ENCODE data around the gene IGHMBP2.
"Not testable (repeated sequence)": the region's sequence is repeated elsewhere in the genome, so short reads cannot be mapped to it uniquely, and the experiment has no call there.

Gene IGHMBP2

DNA sequence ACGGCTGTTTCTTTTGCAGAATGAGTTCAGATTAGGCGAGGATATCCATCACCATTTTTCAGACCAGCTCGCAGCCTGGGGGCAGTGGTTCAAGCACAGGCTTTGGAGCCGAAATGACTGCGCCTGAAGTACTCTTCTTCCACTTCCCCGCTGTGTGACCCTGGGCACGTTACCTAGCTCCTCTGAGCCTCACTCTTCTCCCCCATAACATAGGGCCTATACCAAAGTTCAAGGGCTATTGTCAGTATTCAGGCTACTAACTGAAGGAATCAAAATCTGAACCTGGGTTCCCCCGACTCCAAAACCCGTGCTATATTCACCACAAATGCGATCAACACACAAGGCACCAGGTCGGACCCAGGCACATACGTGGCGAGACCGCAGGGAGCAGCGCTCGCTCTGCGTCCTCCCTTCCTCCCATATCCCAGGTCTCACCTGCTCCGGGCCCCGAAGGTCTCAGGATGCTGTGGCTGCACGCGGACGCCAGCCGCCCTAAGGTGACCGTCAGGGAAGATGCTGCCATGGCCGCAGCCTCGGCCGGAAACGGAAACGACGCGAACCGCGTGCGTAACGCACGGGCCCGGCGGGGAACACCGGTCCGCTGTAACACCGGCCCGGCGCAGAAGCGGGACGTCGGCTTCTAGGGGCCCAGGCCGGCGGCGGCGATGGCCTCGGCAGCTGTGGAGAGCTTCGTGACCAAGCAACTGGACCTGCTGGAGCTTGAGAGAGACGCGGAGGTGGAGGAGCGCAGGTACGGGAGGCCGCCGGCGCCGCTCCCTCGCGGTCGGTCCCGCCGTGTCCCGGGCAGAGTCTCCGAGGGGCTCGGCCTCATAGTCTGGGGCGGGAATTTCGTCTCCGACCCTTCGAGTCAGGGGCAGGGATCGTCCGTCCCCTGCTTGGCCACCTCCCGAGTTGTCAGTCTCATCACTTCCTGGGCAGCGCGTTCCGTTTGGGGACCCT is at the start of gene IGHMBP2, which contains the start of gene MRPL21:
Gene IGHMBP2 (plus strand): TSS at position 604 of the 960 bp plus-strand sequence. CDS start 62 bp downstream, at position 666.
Gene MRPL21 (minus strand): TSS at position 545 of the 960 bp plus-strand sequence. CDS start 22 bp downstream, at position 523.
- peak; percentile 78 for DNase-seq (ENCODE audit: low spot score)

DNA sequence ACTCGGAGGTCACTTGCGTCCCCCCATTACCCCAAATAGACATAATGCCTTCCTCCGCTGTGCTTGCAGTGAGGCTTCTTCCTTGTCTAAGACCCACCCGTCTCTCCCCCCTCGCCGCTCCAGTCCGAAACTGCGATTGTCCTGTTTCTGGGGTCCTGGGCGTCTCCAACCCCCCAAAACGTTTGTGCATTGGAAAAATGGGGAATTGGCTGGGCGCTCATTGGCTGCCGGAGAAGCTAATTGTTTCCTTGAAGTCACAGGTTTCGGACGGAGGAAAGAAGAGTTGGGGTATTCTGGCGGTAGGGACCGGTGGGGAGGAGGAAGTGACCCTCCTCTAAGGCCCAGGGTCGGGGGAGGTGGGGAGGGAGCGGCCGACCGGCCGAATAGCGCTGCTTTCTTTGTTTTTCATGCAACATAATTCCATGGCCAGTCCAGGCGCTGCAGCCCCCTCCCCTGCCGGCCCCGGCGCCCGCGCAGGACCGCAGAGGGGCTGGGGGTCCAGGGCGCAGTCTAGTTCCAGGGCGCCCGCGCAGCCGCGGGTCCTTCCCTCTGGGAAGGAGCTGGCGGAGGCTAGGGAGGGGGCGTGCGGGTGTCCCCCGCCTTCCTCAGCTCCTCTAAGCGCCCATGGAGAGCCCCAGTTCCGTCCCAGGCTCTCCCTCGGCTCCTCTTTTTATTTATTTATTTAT is 49.3 kb upstream of the IGHMBP2 start:
- DNase-seq (ENCODE audit: low spot score) = no peak

DNA sequence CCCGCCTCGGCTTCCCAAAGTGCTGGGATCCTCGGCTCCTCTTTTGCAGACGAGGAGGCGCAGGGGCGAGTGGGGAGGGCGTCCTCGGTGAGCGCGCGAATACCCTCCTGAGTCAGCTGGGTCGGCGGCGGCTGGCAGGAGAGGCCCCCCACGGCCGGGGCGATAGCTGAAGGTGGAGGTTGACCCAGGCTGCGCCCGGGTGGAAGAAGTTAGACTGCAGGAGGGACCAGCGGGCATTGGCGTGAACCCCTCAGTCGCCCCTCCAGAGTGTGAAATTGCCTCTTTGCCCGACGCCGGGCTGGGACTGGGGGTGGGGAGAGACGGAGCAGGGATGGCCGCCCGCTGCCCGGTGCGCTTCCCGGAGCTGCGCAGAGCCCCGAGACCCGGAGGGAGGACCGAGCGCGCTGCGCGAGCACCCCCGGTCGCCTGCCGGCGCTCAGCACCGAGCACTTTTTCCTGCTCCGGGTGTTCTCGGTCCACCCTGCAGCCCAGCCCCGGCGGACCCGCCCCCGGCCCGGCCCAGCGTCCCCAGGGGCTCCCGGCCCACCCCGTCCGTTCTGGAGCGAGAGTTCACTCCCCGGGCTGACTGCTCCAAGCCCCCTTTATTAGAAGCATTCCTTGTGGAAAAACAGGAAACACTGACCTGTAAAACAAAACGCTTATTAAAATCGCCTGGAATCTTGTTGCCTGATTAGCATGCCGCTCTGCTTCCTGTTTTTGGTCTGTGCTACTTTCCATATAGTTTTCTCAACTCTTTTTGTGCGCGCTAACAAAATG is 48.3 kb upstream of the IGHMBP2 start:
- DNase-seq (ENCODE audit: low spot score) = no peak

DNA sequence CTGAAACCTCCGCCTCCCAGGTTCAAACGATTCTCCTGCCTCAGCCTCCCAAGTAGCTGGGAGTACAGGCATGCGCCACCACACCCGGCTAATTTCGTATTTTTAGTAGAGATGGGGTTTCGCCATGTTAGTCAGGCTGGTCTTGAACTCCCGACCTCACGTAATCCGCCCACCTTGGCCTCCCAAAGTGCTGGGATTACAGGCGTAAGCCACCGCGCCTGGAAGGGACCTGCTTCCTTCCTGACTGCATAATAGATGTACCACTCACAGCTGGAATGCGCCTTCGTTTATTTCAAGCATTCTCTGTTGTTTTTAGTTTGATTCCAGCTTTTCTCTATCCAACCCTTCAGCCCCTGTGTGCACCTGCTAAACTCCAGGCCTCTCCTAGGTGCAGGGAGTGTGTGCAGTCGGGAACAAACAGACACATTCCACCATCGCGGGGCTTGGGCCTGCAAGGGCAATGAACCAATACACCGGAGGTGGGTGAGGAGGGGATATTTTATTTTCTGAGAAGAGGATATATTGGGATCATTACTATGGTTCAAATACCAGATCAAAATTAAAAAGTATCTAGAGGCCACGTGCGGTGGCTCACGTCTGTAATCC is 47.2 kb upstream of the IGHMBP2 start:
- DNase-seq (ENCODE audit: low spot score) = not testable (repeated sequence)

DNA sequence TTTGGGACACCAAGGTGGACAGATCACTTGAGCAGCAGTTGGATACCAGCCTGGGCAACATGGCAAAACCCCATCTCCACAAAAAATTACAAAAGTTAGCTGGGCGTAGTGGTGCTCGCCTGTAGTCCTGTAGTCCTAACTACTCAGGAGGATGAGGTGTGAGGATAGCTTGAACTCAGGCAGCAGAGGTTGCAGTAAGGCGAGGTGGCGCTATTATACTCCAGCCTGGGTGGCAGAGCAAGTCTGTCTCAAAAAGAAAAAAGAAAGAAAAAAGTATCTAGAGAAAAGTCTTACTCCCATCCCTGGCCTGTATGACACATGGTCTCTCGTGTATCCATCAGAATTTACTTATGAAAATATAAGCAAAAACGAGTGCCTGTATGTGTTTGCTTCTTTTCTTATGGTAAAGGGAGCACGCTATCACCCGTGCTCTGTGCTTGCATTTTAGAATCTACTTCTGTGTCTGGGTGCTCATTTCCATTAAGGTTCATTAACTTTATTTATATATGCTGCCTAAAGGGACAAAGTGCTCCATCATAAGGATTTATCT is 46.6 kb upstream of the IGHMBP2 start:
- DNase-seq (ENCODE audit: low spot score) = no peak

DNA sequence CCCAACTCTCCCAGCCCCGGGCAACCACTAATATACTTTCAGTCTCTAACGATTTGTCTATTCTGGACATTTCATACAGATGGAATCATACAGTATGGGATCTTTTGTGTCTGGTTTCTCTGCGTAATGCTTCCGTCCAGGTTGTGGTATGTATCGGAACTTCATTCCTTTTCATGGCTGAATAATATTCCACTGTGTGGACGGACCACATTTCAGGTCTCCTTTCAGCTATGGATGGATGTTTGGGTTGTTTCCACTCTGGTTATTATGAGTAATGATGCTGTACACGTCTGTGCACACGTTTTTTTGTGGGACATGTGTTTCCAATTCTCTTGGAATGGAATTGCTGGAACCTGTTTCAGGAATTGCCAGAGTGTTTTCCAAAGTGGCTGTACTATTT is 44.6 kb upstream of the IGHMBP2 start:
- DNase-seq (ENCODE audit: low spot score) = no peak

DNA sequence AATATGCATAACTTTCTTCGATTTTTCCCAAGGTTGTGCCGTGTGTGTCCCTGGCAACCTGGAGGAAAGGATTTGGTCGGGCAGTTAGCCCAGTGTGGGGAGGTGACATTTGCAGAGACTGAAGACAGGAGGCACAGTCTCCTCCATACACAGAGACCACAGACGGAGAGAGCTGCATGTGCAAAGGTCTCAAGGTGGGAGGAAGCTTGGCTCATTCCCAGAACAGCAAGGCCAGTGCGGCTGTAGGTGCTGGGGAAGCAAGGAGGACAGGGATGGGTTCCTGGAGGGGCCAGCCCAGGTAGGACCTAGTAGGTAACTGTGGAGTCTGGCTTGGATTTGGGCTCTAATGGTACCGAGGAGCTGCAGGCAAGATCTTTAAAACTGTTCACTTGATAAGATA is 41.3 kb upstream of the IGHMBP2 start:
- no peak for DNase-seq (ENCODE audit: low spot score)

DNA sequence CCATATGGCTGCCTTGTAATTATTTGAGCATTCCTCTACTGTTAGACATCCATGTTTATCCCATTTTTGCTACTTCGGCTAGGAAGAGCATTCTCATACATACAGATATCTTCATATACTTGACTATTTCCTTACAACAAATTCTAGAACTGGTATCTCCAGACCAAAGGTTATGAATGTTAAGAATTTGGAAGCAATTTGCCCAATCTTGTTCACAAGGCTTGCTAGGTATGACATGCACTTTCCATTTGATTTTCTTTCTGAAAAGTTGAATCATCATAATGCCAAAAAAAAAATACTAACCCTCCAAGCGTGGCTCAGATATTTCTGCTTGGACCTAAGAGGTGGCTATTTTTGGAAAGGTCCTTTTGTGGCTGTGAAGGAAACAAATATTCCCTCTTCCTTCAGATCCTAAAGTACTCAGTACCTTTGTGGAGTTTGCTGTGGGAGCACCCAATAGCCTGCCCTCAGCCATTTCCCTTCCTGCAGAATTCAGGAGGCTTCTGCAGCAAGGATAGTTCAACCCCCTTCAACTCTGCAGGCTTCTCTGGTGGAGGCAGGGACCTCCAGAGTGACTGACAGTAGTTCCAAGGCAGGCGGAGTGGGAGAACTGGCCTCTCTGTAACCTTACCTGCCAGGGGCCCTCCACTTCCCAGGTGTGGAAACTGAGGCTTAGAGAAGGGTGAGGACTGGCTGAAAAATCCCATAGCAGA is 40.0 kb upstream of the IGHMBP2 start:
- DNase-seq (ENCODE audit: low spot score) = no peak

DNA sequence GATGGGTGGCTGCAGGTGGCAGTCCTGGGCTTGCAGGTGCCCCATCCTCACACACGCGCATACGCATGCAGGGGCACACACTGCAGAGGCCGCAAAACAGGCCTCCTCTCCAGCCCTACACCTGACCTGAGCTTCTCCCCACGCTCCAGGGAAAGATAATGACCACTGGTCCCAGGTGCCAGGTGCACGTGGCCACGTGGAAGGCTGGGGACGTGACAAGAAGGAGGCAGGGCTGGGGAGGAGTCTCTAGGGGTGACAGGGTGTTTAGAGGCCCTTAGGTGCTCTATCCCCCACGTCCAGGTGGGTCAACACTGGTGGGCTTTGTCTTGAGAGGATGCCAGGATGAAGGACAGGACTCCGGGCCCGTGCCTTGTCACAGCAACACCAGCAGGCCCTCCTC is 38.5 kb upstream of the IGHMBP2 start:
- no peak for DNase-seq (ENCODE audit: low spot score)

DNA sequence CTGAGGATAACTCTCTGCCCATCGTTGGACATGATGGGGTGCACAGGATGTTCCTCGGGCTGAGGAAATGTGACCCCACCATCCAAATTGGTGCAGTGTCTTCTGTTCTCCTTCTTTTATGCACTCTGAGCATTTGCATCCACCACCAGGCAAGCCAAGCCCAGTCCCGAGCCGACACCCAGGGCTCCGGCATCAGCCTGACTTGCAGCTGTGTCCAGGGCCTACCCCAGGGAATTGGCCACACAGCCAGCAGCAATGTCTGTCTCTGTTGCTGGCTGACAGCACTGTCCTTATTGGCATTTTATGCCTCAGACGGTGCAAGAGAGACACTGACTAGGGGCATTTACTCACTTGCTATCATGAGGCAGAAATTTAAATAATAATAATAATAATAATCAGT is 36.6 kb upstream of the IGHMBP2 start:
- no peak for DNase-seq (ENCODE audit: low spot score)

DNA sequence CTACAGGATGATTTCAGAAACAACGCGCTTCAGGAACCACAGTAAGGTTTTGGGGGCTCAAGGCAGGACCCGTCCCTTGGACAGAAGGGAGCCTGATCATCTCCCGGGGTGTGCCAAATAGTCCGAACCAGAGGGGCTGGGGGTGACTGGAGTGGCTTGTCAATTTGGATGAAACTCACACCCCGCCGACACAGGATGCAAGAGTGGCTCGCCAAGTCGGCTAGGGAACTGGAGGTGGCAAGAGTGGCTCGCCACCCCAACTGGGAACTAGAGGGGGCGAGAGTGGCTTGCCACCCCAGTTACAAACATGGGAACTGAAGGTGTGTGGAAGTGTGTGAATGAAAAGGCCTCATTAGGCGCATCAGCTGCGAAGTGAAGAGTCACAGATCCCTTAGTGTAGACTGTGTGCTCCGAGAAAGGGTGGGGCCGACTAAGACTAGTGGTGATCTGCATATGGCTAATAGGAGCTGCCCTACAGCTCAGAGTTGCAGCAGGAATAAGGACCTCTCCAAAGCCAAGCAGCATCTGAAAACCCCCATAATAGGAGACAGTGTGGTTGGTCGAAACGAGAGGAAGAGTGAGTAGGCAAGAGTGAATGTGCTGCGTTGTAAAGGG is 35.4 kb upstream of the IGHMBP2 start:
- no peak for DNase-seq (ENCODE audit: low spot score)

DNA sequence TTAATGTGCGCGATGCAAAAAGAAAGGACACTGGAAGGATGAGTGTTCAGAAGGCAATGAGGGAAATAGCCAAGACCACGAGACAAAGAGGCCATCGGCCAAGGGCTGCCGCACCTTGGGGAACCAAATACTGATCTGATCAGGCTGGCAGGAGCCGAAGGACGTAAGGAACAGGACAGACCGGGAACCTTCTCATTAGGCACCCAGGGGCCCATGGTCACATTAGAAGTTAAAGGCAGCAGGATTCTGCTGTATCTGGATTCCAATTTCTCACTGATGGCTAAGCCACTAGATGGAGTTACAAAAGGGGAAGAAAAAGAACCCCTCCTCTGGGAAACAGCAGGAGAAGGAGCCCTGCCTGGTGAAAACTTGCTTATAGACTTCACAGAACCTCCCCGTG is 33.2 kb upstream of the IGHMBP2 start:
- no peak for DNase-seq (ENCODE audit: low spot score)

DNA sequence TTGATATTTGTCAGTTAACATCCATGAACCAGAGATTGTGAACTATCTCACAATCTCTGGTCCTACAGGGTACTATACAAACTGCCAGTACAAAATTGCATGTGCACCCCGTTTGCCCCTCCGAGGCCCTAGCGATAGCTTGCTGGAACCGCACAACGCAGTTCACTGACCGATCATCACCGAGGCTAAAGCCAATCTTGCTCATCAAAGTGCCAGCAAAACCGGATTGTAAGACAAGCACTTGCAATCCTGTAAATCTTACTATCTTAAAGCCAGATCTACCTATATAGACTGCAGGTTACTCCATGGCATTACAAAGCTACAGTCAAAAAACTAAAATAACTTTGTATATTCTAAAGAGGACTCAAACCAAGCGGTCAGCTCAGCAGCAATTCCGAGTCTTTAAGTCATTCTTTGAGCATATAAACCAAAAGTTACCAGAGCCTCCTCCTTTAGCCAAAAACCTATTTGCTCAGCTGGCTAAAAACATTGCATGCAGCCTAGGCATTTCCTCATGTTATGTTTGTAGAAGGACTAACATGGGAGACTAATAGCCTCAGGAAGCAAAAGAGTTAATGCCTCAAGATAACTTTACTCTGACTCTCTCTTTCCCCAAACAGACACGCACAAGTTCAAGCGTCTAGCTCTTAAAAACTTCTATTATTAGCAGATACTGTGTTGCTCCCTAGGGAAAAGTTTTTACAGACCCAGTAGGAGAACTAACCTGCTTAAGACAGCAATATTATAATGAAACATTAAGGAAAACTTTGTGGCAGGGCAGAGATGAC is 31.3 kb upstream of the IGHMBP2 start:
- no peak for DNase-seq (ENCODE audit: low spot score)

DNA sequence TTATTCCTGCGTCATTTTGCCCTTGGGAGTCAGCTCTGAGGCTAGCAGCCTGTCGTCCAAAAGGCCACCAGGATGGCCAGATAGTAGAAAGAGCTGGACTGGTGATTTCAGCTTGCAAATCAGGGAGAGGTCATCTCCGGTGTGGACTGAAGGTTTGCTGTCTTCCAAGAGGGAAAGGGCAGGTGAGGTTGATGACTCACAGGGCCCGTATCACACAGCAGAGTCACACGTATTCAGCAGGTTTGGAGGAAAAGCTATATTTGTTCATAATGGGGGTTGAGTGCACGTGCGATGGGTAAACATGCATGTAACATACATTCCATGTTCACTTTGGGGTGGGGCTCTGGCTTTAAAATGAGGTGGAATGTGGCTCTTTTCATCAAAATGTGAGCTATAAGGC is 25.7 kb upstream of the IGHMBP2 start:
- DNase-seq (ENCODE audit: low spot score) = no peak

DNA sequence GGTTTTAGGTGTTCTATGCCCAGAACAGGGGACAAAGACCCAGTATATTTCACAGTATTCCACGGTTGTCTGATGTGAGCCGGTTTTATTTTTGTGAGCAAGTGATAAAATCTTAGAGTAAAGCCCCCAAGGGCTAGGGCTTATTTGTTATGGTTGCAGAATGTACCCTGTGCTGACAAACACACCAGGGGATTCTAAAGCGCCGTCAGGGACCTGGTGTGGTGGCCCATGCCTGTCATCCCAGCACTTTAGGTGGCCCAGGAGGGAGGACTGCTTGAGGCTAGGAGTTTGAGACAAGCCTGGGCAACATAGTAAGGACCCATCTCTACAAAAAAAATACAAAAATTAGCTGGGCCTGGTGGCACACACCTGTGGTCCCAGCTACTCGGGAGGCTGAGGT is 22.8 kb upstream of the IGHMBP2 start:
- DNase-seq (ENCODE audit: low spot score) = no peak

DNA sequence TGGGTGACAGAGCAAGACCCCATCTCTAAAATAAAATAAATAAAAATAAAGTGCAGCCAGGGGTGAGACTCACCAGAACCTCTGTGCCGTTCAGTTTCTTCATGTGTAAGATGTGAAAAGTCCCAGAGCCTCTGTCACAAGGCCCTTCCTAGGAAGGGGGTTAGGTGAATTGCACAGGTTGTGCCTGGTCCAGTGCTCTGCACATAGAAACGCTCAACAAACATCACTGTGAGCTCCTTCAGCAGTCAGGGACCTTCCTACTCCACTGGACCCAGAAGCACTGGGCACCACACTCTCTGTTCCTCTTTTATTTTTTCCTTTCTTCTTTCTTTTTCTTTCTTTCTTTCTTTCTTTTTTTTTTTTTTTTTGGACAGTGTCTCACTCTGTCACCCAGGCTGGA is 22.4 kb upstream of the IGHMBP2 start:
- no peak for DNase-seq (ENCODE audit: low spot score)

DNA sequence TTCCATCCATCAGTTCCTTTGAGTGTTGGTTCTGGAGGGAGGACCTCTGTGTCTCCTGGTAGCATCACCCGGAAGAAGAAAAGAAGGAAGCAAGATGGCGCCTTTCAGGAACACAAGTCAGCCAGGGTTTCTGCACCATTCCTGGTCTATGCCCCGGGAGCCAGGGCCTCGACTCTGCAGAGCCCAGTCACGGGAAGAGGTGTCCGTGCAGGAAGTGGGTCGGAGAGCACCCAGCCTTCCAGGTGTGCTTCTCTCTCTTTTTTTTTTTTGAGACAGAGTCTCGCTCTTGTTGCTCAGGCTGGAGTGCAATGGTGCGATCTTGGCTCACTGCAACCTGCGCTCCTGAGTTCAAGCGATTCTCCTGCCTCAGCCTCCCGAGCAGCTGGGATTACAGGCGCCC is 21.3 kb upstream of the IGHMBP2 start:
- no peak for DNase-seq (ENCODE audit: low spot score)

DNA sequence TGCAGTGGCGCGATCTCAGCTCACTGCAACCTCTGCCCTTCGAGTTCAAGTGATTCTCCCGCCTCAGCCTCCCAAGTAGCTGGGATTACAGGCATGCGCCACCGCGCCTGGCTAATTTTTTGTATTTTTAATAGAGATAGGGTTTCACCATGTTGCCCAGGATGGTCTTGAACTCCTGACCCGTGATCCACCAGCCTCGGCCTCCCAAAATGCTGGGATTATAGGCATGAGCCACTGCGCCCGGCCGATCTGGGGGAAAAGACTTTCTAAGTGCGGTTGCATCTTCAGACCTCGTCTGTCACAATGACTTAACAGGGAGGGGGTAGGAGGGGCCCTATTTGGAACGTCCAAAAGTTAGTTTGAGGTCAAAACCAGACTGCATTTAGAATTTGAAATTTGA is 18.9 kb upstream of the IGHMBP2 start:
- DNase-seq (ENCODE audit: low spot score) = not testable (repeated sequence)

DNA sequence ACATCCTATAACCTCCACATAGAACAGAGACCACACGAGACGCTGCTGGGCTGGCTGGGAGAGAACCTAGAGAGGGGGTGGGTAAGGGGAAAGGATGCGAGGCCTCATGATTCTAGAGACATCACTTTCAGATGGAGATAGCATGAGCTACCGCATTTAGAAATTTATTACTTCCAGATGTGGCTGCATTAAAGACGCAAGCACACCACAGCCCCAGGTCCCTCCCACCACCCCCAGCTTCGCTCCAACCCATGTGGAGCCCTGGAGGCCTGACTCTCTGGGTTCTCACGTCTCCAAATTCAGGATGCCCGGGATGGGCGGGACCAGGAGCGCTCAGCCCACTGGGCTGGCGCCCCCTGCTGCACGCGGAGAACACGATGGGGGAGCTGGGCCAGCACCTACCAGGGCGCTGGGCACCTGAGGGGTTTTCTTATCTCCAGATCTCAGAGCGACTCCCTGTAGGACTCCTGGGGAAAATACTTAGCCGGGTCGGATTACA is 13.7 kb upstream of the IGHMBP2 start:
- no peak for DNase-seq (ENCODE audit: low spot score)

Data from putamen (tissue), 1 donor.